HG03103 (cell line): ENCODE data around the gene GRM4.

Experiments
- ATAC-seq: cut with Tn5 transposase; IDR thresholded peaks from one replicate; pipeline ENCODE4 v1.9.1; 2021; ENCODE audit warnings: low read depth; ENCODE audit not compliant: unreplicated experiment

The GRM4 gene

DNA sequence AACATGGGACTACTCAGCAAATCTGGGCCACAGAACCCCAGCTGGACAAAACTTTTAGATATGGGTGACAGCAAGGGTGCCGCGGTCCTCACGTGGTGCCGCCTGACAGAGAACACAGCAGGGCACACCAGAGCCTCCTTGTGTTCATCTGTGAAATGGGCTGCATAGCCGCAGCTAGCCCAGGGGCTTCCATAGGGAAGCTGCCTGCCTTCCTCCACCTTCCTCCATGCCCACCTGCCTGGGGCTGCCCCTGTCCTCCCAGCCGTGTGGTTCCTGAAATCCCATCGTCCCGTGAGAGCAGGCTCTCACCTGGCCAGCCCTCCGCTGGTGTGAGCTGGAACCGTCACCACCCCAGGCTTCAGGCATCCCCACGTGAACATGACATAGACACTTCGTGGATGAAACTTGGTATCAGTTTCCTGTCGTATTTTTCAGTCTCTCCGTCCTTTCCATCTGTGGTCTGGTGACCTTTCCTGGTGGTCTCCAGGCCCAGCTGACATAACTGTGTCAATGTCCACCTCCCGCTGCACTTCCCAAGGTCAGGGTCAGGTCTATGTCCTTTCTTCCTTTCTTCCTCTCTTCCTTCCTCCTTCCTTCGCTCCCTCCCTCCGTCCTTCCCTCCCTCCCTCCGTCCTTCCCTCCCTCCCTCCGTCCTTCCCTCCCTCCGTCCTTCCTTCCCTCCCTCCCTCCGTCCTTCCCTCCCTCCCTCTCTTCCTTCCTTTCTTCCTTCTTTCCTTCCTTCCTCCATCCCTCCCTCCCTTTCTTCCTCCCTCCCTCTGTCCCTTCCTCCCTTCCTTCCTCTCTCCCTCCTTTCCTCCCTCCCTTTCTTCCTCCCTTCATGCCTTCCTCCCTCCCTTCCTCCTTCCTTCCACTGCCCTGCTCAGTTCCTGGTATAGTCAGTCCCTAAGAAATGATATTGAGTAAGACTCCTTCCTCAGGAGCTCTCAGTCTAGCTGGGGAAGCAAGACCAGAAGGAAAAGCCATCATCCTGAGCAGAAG is 78.8 kb downstream of the GRM4 start:
- ATAC-seq, result no peak

- no peak for ATAC-seq
Observed at GRCh38 chr6:34066218-34066571, 79.7 kb downstream of the GRM4 start.

- no peak for ATAC-seq
Observed at GRCh38 chr6:34065466-34066217, 80.2 kb downstream of the GRM4 start.

GRCh38 chr6:34064675-34065074 is 81.2 kb downstream of the GRM4 start:
- no peak for ATAC-seq

- no peak for ATAC-seq
Observed at GRCh38 chr6:34063651-34064050, 82.2 kb downstream of the GRM4 start.

DNA sequence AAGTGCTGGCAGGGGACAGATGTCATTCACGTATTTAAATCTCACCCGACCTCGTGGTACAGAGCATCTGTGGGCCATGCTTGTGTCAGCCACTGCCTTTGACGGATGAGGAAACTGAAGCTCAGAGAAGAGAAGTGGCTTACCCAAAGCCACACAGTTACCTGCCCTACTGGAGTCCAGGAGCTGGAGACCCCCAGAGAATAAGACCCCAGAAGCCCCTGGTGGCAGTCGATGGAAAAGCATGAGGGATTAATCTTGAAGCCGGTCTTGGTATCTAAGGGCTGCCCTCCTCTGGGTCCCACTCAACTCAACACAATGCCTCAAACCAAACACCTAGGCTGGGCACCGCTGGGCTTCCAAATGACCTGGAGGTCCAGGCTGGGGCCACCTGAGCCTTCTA is 83.1 kb downstream of the GRM4 start:
- ATAC-seq, result no peak

DNA sequence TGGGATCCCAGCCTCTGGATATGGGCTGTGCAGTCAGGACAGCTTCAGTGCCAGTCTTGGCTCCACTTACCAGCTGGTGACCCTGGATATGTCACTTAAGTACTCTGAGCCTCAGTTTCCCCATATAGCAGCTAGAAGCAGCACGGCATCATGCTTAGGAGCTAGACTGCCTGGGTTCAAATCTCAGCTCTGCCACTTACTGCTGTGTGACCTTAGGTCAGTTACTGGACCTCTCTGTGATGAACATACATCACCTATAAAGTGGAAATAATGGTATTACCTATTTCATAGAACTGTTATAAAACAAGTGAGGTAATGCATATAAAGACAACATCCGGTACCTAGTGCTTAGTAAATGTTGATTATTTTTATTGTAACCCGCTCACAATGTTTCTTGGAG is 83.7 kb downstream of the GRM4 start:
- ATAC-seq, result no peak

DNA sequence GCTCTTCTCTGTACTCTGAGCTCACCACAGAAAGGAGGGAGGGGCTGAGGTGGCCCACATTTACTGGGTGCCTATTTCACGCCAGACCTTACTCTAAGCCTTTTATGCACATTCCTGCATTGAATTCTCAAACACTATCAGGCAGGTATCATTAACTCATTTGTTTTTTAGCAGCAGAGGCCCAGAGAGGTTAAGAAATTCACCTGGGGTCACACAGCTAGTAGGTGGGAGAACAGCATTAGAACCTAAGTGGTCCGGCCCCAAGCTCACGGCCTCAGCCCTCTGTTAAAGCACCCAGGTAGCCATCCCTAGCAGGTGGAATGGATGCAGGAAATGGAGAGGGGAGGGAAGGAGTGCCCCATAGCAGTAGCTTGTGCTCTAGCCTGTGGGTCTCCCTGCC is 84.5 kb downstream of the GRM4 start:
- ATAC-seq, result no peak

DNA sequence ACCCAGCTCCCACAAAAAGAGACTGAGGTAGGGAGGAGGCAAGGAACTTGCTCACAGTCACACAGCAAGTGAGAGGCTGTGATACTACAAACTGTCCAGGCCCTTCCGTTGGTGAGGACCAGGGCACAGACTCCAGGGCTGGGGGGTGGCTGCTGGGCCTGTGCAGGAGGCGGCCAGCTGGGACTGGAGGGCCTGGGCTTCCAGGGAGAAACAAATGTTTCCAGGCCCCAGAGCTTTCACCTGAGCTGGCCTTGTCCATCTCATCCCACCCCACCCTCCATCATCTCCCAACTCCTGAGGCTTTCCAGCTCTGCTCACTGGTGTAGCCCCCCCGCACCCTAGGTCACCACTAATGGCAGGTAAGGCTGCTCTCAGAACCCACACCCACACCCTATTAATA is 86.0 kb downstream of the GRM4 start:
- no peak for ATAC-seq

DNA sequence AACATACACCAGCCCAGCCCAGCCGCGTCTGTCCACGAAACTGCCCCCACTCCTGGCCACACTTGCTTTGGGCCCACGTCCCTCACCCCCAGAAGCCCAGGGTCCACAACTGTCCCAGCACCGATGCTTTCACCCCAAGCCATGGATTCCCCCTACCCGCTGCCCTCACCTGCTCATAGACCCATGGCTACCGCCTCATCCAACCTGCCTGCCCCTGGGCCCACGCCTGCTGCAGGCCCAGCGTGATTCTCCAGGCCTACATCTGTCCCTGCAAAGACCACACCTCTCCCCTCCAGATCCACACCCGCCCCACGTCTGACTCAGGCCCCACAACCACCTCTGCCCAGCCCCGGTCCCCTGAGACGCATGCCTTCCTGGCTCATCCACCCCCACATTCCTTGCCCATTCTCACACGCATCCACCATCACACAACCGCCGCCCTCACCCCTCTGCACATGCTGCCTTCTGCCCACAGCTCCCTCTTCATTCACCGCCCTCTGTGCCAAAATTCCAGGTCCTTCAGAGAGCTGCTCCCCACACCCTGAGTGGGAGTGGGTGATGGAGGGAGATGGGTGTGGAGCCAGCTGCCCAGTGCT is 86.7 kb downstream of the GRM4 start:
- ATAC-seq, result no peak

DNA sequence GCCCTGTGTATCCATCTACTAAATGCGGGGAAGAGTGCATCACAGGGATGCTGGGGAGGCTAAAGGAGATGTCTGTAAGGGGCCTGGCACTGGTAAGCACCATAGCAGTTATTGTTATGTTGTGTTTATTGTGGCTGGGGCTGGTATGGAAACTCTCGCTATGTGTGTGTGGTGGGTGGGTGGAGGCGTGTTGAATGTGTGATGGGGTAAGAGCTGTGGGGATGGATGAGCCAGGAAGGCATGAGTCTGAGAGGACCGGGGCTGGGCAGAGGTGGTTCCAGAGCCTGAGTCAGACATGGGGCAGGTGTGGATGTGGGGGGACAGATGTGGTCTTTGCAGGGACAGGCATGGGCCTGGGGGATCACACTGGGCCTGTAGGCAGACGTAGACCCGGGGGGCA is 88.1 kb downstream of the GRM4 start:
- no peak for ATAC-seq

GRCh38 chr6:34057191-34057590 is 88.7 kb downstream of the GRM4 start:
- no peak for ATAC-seq

- ATAC-seq, result no peak
Observed at GRCh38 chr6:34056305-34057108, 89.4 kb downstream of the GRM4 start.

DNA sequence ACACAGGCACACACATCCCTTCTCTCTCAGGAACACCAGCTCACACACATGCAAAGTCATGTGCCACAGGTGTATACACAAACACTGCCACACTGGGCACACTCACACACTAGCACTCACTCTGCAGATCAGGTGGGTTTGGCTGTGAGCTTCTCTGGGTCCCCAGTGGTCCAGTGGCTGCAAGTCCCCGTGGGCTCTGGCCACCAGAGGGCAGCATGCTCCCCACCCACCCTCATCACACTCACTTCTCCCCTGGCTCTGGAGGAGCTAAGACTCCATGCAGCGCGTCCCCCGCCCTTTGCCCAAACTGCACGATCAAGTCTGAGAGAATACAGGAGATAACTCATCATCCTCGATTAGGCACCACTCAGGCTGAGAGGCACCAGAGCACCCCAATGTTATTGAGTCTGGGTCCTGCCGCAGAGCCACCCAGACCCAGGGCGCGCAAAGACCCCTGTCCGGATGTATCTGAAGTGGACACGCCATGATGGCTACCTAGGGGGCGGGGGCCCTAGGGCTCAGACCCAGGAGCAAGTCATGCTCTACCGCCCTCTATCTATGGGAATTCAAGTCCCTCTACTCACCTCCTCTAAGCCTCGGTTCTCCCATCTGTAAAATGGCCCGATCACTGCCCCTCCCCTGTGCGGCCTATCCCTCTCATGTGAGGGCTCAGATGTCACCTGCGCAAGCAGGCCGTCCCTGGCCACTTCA is 90.5 kb downstream of the GRM4 start:
- no peak for ATAC-seq

- no peak for ATAC-seq
Observed at GRCh38 chr6:34053721-34054120, 92.2 kb downstream of the GRM4 start.

- ATAC-seq, result no peak
Observed at GRCh38 chr6:34052918-34053608, 92.8 kb downstream of the GRM4 start.

DNA sequence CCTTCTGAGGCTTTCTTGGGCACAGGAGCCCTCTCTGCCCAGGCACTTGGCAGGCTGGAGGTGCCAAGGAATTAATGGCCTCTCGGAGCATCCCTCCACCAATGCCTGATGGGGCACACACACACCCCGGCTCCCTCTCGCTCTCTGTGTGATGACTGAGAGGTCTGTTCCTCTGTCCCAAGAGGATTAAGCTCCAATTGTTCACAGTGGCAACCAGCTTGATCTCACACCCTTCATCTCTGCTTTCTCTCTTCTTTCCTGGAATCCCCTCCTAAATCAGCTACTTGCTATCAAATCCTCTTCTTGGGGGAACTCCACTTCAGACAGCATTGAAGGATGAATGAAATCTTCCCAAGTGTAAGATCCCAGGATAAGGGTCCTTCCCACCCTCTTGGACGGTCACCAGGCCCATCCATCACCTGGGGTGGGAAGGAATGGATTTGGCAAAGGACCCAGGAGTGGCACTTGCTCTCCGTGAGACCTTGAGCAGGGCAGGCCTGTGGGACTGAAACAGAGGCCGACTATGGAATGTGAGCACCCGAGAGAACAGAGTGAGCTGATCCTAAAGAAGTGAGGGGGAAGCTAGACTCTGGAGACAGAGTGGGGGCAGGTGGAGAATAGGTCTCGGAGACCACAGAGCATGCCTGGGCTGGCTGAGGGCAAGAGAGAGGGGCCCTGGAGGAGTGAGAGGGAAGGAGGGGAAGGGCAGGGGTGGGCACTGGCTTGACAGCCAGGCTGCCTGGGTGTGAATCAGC is 93.6 kb downstream of the GRM4 start:
- no peak for ATAC-seq

GRCh38 chr6:34051331-34051919 is 94.5 kb downstream of the GRM4 start:
- ATAC-seq, result no peak
